Type B pancreatic cell (in vitro differentiated cells): ENCODE measurements around the gene BANF1. TPM values are rescaled to one million over a fixed set of nuclear protein-coding genes. Genes with fewer than 3 reads are reported as not detected.
A peak's percentile ranks its signal among the peaks of the same experiment; 100 is the strongest.

Experiments used
- DNase-seq: peaks from one replicate; pipeline ENCODE4 v3.0.0; 2021; ENCODE audit warnings: mixed read lengths; ENCODE audit not compliant: unreplicated experiment; ENCODE audit errors: extremely low spot score
- H3K27ac Mint-ChIP-seq: 2 replicates; pipeline ENCODE4 v1.8.0; 2021; ENCODE audit warnings: mild to moderate bottlenecking, mixed read lengths
- H3K27me3 Mint-ChIP-seq: 2 replicates; pipeline ENCODE4 v1.8.0; 2021; ENCODE audit warnings: mixed read lengths
- H3K36me3 Mint-ChIP-seq: 2 replicates; pipeline ENCODE4 v1.8.0; 2021; ENCODE audit warnings: mixed read lengths
- H3K4me1 Mint-ChIP-seq: one replicate; pipeline ENCODE4 v1.8.0; 2021; ENCODE audit warnings: mixed read lengths; ENCODE audit not compliant: unreplicated experiment
- H3K4me3 Mint-ChIP-seq: 2 replicates; pipeline ENCODE4 v1.8.0; 2021; ENCODE audit warnings: mild to moderate bottlenecking, mixed read lengths
- H3K9me3 Mint-ChIP-seq: 2 replicates; pipeline ENCODE4 v1.8.0; 2021; ENCODE audit warnings: mixed read lengths
- total RNA-seq: library from RNA; stranded (reverse); gene quantifications from 2 replicates; pipeline ENCODE4 v1.2.1, GENCODE V29; 2021; ENCODE audit warnings: low replicate concordance
- TF ChIP-seq, protein P1 (sequence below): fragments of 200-600 bp; sonication (generic); conservative IDR thresholded peaks from 2 replicates; pipeline ENCODE4 v1.5.0; 2021; ENCODE audit warnings: antibody characterized with exemption, mild to moderate bottlenecking

Gene BANF1
- total RNA-seq, 1 donor from 2014 or later: 266 TPM

DNA sequence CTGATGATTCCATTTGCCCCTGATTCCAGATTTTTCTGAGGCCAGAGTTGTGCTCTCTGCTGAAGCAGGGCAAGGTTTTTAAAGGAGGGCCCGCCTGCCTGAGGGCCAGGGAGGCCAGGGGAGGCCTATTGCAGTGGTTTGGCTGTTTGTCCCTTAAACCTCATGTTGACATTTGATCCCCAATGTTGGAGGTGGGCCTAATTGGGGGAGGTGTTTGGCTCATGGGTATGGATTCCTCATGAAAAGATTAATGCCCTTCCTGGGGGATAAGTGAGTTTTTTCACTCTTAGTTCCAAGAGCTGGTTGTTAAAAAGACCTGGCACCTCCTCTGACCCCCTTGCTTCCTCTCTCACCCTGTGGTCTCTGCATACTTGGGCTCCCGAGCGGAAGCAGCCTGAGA lies 37.5 kb downstream of the BANF1 start:
- Mint-ChIP-seq H3K27ac (no peak overlapping the region), H3K4me3 (no peak overlapping the region), H3K9me3 (no peaks in the 10 kb centered on the region), H3K36me3 (no peaks in the 10 kb centered on the region), H3K4me1 (no peaks in the 10 kb centered on the region), H3K27me3 (peaks cover 2% of the 10 kb centered on the region)
- TF ChIP-seq, protein P1, sequence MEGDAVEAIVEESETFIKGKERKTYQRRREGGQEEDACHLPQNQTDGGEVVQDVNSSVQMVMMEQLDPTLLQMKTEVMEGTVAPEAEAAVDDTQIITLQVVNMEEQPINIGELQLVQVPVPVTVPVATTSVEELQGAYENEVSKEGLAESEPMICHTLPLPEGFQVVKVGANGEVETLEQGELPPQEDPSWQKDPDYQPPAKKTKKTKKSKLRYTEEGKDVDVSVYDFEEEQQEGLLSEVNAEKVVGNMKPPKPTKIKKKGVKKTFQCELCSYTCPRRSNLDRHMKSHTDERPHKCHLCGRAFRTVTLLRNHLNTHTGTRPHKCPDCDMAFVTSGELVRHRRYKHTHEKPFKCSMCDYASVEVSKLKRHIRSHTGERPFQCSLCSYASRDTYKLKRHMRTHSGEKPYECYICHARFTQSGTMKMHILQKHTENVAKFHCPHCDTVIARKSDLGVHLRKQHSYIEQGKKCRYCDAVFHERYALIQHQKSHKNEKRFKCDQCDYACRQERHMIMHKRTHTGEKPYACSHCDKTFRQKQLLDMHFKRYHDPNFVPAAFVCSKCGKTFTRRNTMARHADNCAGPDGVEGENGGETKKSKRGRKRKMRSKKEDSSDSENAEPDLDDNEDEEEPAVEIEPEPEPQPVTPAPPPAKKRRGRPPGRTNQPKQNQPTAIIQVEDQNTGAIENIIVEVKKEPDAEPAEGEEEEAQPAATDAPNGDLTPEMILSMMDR: no peak
- no peak for DNase-seq

DNA sequence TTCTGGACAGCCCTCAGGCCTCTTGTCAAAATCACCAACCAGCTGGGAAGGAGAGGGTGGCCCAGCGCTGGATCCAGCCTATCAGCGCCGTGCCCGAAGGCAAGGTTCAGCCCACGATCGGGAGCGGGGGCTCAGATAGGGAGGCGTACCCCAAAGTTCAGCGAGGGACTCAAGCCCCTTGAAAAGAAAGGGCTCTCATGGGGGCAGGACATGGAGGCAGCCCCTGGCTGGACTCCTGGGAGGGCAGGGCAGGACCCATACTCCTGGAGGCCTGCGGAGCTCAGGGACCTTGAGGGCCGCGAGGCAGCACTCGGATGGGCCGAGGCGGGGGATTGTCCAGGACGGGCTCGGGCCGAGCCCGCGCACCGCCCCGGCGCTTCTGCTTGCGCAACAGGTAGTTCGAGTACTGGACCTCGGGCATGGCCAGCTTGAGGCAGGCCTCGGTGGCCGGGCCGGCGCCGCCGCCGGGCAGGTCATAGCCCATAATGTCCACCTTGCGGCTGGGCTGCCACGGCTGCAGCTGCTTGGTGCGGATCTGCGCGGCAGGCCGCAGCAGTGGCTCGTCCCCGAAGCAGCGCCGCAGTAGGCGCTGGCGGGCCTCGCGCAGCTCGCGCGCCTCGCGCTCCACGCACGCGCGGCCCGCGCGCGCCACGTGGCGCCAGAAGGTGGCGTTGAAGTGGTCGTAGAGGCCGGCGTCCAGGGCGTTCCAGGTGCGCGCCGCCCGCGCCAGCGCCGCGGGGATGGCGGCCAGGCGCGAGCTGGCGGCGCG lies 40.1 kb downstream of the BANF1 start:
- DNase-seq: no peak
- no peaks in the 10 kb centered on the region for H3K27me3 Mint-ChIP-seq
- TF ChIP-seq, protein P1: no peak
- no peaks in the 10 kb centered on the region for H3K4me1 Mint-ChIP-seq
- no peaks in the 10 kb centered on the region for H3K36me3 Mint-ChIP-seq
- no peaks in the 10 kb centered on the region for H3K9me3 Mint-ChIP-seq
- no peak overlapping the region for H3K4me3 Mint-ChIP-seq
- no peak overlapping the region for H3K27ac Mint-ChIP-seq

DNA sequence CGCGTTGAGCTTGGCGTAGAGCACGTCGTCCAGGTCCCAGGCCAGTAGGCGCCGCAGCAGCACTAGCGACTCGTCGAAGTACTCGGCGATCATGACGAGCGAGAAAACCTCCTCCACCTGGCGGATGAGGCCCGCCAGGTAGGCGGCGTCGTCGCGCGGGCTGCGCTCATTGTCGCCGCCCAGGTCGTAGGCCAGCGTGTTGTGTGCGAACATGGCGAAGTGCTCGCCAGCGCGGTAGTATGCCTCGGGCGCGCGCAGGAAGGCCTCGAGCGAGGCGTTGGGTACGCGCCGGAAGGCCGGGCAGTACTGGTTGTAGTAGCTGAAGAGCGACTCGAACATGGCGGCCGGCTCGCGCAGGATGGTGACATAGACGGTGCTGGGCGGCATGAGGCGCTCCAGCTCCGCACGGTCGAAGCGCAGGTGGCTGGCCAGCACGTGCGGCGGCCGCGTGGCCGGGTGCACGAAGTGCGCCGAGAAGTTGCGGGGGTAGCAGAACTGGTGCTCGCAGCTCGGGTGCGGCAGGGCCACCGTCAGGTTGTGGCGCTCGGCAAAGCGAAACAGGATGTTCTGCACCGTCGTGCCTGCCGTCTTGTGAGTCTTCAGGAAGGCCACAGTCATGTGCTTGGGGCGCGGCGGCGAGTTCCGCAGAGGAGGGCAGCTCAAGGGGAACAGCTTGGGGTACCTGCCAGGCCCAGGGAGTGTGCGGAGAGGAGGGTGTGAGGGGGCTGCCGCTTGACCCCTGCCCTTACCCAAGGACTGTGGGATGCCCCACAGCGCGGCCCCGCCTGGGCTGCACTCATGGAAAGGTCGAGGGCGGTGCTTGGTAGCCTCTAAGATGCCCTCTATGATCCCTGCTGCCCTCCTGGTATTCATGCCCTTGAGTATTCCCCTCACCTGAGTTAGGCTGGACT lies 40.9 kb downstream of the BANF1 start:
- peaks cover 3% of the 10 kb centered on the region for H3K27me3 Mint-ChIP-seq
- no peak overlapping the region for H3K27ac Mint-ChIP-seq
- TF ChIP-seq, protein P1: no peak
- no peak for DNase-seq
- H3K4me1 Mint-ChIP-seq: peaks cover 4% of the 10 kb centered on the region
- H3K4me3 Mint-ChIP-seq: no peak overlapping the region
- H3K36me3 Mint-ChIP-seq: no peaks in the 10 kb centered on the region
- no peaks in the 10 kb centered on the region for H3K9me3 Mint-ChIP-seq

DNA sequence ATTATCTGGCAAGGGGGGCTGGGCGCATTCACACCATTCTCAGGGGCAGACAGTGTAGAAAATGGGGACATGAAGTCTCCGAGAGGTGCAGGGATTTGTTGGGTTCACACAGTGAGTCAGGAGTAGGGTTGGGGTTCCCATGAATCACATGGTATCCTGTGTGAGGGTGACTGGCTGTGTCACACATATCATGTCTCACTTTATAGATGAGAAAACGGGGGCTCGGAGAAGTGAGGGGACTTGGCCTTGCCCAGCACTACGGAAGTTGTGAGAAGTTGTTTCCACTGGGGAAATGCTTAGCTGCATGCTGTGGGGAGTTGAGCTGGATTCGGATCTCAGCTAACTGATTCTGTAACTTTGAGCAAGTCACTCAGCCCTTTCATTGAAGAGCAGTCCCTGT lies 42.5 kb downstream of the BANF1 start:
- H3K4me1 Mint-ChIP-seq: peaks cover 4% of the 10 kb centered on the region
- peaks cover 11% of the 10 kb centered on the region for H3K27me3 Mint-ChIP-seq
- H3K4me3 Mint-ChIP-seq: no peak overlapping the region
- DNase-seq: no peak
- no peaks in the 10 kb centered on the region for H3K36me3 Mint-ChIP-seq
- no peaks in the 10 kb centered on the region for H3K9me3 Mint-ChIP-seq
- TF ChIP-seq, protein P1: no peak
- no peak overlapping the region for H3K27ac Mint-ChIP-seq

DNA sequence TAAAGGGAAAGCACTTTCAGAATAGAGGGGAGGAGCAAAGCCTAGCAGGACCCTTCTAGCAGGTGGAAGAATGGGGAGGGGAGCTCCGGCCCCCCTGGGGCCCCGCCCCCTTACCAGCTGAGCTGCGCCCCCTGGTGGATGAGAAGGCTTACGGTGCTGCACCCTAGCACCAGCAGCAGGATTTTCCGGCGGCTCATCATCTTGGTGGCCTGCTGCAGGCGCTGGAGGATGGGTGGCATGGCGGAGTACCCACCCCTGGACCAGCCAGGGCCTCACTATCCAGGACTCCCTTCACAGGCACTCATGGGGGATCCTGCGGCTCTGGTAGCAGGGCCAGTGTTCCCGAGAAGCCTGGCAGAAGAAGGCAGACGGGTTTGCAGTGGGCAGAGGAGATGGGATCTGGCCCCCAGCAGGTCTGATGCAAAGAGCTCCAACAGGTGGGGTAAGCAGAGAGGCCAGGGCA lies 42.9 kb downstream of the BANF1 start:
- TF ChIP-seq, protein P1: peak; percentile 97
- Mint-ChIP-seq H3K9me3 (no peaks in the 10 kb centered on the region), H3K27ac (no peak overlapping the region), H3K4me1 (peaks cover 4% of the 10 kb centered on the region), H3K27me3 (peaks cover 11% of the 10 kb centered on the region), H3K4me3 (no peak overlapping the region), H3K36me3 (no peaks in the 10 kb centered on the region)
- peak; percentile 84 for DNase-seq
